IPS DF 4.7 (cell line): ENCODE results near the gene SNCAIP.
A peak's percentile ranks its signal among the peaks of the same experiment; 100 is the strongest.

Source experiments
- DNase-seq: peaks from one replicate; pipeline ENCODE4 v3.0.0-alpha.2; 2013; ENCODE audit warnings: low spot score; ENCODE audit errors: extremely low read depth

Gene SNCAIP

GRCh38 chr5:122498163-122498562 lies 186.1 kb downstream of the SNCAIP start:
- peak; percentile 68 for DNase-seq

- no peak for DNase-seq
Observed at GRCh38 chr5:122499585-122499984, 187.5 kb downstream of the SNCAIP start.

GRCh38 chr5:122500245-122501088 lies 188.4 kb downstream of the SNCAIP start:
- DNase-seq: peak; percentile 62

DNA sequence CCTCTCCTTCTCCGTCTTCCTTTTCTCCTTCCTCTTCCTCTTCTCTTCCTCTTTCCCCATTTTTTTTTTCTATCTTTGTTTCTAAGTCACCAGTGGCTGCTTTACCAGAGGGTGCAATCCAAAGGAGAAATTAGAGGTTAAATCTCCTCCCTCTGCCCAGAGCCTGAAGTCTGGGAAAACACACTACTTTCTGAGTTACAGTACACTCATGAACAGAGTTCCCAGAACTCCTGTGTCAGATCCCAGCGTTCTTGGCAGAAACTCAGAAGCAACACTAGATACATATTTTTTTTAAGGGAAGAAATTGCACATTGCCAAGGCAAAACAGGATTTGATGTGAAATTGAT lies 189.0 kb downstream of the SNCAIP start:
- no peak for DNase-seq

GRCh38 chr5:122507045-122507444 lies 195.0 kb downstream of the SNCAIP start:
- no peak for DNase-seq

DNA sequence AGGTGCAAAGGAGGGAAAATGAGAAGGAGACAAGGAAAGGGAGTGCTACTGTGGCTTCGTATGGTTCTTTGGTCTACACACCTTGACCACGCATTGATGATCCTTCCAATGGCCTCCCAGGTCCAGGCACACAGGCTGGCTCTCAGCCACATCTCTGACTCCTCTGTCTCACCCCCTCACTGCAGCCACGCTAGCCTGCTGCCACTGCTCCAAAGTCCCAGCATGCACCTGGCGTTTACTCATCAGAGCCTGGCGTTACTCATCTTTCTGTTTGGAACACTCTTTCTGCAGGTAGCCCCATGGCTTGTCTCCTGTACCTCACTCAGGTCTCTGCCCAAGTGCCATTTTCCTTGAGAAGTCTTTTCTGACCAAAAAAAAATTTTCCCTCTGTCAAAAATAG lies 195.5 kb downstream of the SNCAIP start:
- DNase-seq: no peak

- no peak for DNase-seq
Observed at GRCh38 chr5:122508623-122509022, 196.6 kb downstream of the SNCAIP start.
